WTC11 (cell line): Measurements from ENCODE around the gene STK39. TPM values are rescaled to one million over a fixed set of nuclear protein-coding genes. Genes with fewer than 3 reads are reported as not detected.

Source experiments
- ATAC-seq: fragments of 200-7000 bp; cut with Tn5 transposase; 2 replicates; pipeline ENCODE4 v1.10.0; 2021; ENCODE audit warnings: mild to moderate bottlenecking, moderate library complexity
- CTCF ChIA-PET: fragments of 300-600 bp; sonication (Branson Sonifier 250); formaldehyde crosslinking; loops from one replicate; lab custom pipeline; 2021; ENCODE audit warnings: antibody characterized with exemption; lab: Charles Lee
- POLR2A ChIA-PET: fragments of 350-600 bp; sonication (Branson Sonifier 250); formaldehyde crosslinking; loops from one replicate; lab custom pipeline; 2021; ENCODE audit warnings: antibody characterized with exemption; lab: Charles Lee
- DNase-seq: peaks from one replicate; pipeline ENCODE4 v3.0.0; 2021; ENCODE audit warnings: low spot score
- H3K27ac Mint-ChIP-seq: 2 replicates; pipeline ENCODE4 v1.8.0; 2021; ENCODE audit warnings: mixed read lengths
- H3K27me3 Mint-ChIP-seq: 2 replicates; pipeline ENCODE4 v1.8.0; 2021; ENCODE audit warnings: low read depth, mild to moderate bottlenecking, moderate library complexity, mixed read lengths
- H3K36me3 Mint-ChIP-seq: 2 replicates; pipeline ENCODE4 v1.8.0; 2021; ENCODE audit warnings: mixed read lengths
- H3K4me1 Mint-ChIP-seq: 2 replicates; pipeline ENCODE4 v1.8.0; 2022; ENCODE audit warnings: mixed read lengths
- H3K4me3 Mint-ChIP-seq: 2 replicates; pipeline ENCODE4 v1.8.0; 2021; ENCODE audit warnings: mild to moderate bottlenecking, moderate library complexity, mixed read lengths
- H3K9me3 Mint-ChIP-seq: 2 replicates; pipeline ENCODE4 v1.8.0; 2021; ENCODE audit warnings: mixed read lengths
- EMX1 ChIP-seq: fragments of 250-450 bp; sonication (Bioruptor Pico); IDR thresholded peaks from 2 replicates; pipeline ENCODE4 v1.8.0; 2021; ENCODE audit warnings: mild to moderate bottlenecking
- ETV6 ChIP-seq: sonication (generic); formaldehyde crosslinking; IDR thresholded peaks from 2 replicates; pipeline ENCODE4 v1.8.1; 2022; ENCODE audit warnings: mild to moderate bottlenecking, missing genetic modification reagents
- FOXP4 ChIP-seq: sonication (generic); formaldehyde crosslinking; IDR thresholded peaks from 2 replicates; pipeline ENCODE4 v1.8.0; 2022; ENCODE audit warnings: mild to moderate bottlenecking, missing genetic modification reagents
- GRHL2 ChIP-seq: fragments of 250-450 bp; sonication (Bioruptor Pico); IDR thresholded peaks from 2 replicates; pipeline ENCODE4 v1.8.0; 2022; ENCODE audit warnings: mild to moderate bottlenecking, moderate library complexity; ENCODE audit not compliant: insufficient replicate concordance, severe bottlenecking
- IRF2 ChIP-seq: sonication (generic); formaldehyde crosslinking; IDR thresholded peaks from 2 replicates; pipeline ENCODE4 v1.8.0; 2022; ENCODE audit warnings: low read depth, missing genetic modification reagents, borderline replicate concordance
- NFE2L1 ChIP-seq: sonication (generic); formaldehyde crosslinking; IDR thresholded peaks from 2 replicates; pipeline ENCODE4 v1.8.1; 2023; ENCODE audit warnings: missing genetic modification reagents
- NFYB ChIP-seq: sonication (generic); formaldehyde crosslinking; conservative IDR thresholded peaks from 2 replicates; pipeline ENCODE4 v1.8.0; 2022; ENCODE audit warnings: low read depth, missing genetic modification reagents
- PRDM15 ChIP-seq: sonication (generic); formaldehyde crosslinking; IDR thresholded peaks from 2 replicates; pipeline ENCODE4 v1.8.0; 2022; ENCODE audit warnings: missing genetic modification reagents
- PRRX2 ChIP-seq: fragments of 250-450 bp; sonication (Bioruptor Pico); IDR thresholded peaks from 2 replicates; pipeline ENCODE4 v1.8.0; 2021; ENCODE audit warnings: mild to moderate bottlenecking
- SMAD4 ChIP-seq: sonication (generic); formaldehyde crosslinking; IDR thresholded peaks from 2 replicates; pipeline ENCODE4 v1.8.0; 2022; ENCODE audit warnings: mild to moderate bottlenecking, missing genetic modification reagents
- SOX15 ChIP-seq: fragments of 250-450 bp; sonication (Bioruptor Pico); IDR thresholded peaks from 2 replicates; pipeline ENCODE4 v1.9.0; 2021; ENCODE audit warnings: mild to moderate bottlenecking
- SP1 ChIP-seq: sonication (generic); formaldehyde crosslinking; conservative IDR thresholded peaks from 2 replicates; pipeline ENCODE4 v1.8.1; 2022; ENCODE audit warnings: missing genetic modification reagents
- ZNF121 ChIP-seq: sonication (generic); formaldehyde crosslinking; IDR thresholded peaks from 2 replicates; pipeline ENCODE4 v1.8.0; 2023; ENCODE audit warnings: missing genetic modification reagents
- ZNF423 ChIP-seq: fragments of 250-450 bp; sonication (Bioruptor Pico); IDR thresholded peaks from 2 replicates; pipeline ENCODE4 v2.1.2; 2022; ENCODE audit warnings: mild to moderate bottlenecking, moderate library complexity
- ZSCAN18 ChIP-seq: fragments of 250-450 bp; sonication (Bioruptor Pico); IDR thresholded peaks from 2 replicates; pipeline ENCODE4 v2.1.2; 2022; ENCODE audit warnings: mild to moderate bottlenecking, moderate library complexity
- total RNA-seq: library from RNA; stranded (reverse); gene quantifications from 3 replicates; pipeline ENCODE4 v1.2.3, GENCODE V29; 2021
- TF ChIP-seq, protein P1 (sequence below): sonication (generic); formaldehyde crosslinking; IDR thresholded peaks from 2 replicates; pipeline ENCODE4 v1.8.1; 2023; ENCODE audit warnings: mild to moderate bottlenecking, missing genetic modification reagents
- TF ChIP-seq, protein P2 (sequence below): sonication (generic); formaldehyde crosslinking; IDR thresholded peaks from 2 replicates; pipeline ENCODE4 v1.8.1; 2023; ENCODE audit warnings: mild to moderate bottlenecking, missing genetic modification reagents, moderate library complexity
- TF ChIP-seq, protein P3 (sequence below): sonication (generic); formaldehyde crosslinking; IDR thresholded peaks from 2 replicates; pipeline ENCODE4 v1.8.1; 2022; ENCODE audit warnings: mild to moderate bottlenecking, missing genetic modification reagents, moderate library complexity, borderline replicate concordance
- TF ChIP-seq, protein P4 (sequence below): sonication (generic); formaldehyde crosslinking; IDR thresholded peaks from 2 replicates; pipeline ENCODE4 v1.8.1; 2023; ENCODE audit warnings: mild to moderate bottlenecking, moderate library complexity, missing genetic modification reagents
- TF ChIP-seq, protein P5 (sequence below): sonication (generic); formaldehyde crosslinking; IDR thresholded peaks from 2 replicates; pipeline ENCODE4 v1.8.1; 2023; ENCODE audit warnings: mild to moderate bottlenecking, missing genetic modification reagents

The STK39 gene
- total RNA-seq, 1 experiment from 2014 or later: 20.5 TPM

- TF ChIP-seq, protein P1, sequence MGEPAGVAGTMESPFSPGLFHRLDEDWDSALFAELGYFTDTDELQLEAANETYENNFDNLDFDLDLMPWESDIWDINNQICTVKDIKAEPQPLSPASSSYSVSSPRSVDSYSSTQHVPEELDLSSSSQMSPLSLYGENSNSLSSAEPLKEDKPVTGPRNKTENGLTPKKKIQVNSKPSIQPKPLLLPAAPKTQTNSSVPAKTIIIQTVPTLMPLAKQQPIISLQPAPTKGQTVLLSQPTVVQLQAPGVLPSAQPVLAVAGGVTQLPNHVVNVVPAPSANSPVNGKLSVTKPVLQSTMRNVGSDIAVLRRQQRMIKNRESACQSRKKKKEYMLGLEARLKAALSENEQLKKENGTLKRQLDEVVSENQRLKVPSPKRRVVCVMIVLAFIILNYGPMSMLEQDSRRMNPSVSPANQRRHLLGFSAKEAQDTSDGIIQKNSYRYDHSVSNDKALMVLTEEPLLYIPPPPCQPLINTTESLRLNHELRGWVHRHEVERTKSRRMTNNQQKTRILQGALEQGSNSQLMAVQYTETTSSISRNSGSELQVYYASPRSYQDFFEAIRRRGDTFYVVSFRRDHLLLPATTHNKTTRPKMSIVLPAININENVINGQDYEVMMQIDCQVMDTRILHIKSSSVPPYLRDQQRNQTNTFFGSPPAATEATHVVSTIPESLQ (CRISPR knock-in tag): no peak
- TF ChIP-seq, protein P2, sequence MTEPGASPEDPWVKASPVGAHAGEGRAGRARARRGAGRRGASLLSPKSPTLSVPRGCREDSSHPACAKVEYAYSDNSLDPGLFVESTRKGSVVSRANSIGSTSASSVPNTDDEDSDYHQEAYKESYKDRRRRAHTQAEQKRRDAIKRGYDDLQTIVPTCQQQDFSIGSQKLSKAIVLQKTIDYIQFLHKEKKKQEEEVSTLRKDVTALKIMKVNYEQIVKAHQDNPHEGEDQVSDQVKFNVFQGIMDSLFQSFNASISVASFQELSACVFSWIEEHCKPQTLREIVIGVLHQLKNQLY (CRISPR knock-in tag): no peak
- TF ChIP-seq ZNF423 (CRISPR knock-in tag): no peak
- TF ChIP-seq EMX1: no peak
- no peak for TF ChIP-seq SMAD4 (CRISPR knock-in tag)
- no peak for TF ChIP-seq NFYB (CRISPR knock-in tag)
- TF ChIP-seq PRRX2 (CRISPR knock-in tag): no peak
- TF ChIP-seq SOX15 (CRISPR knock-in tag): no peak
- TF ChIP-seq IRF2 (CRISPR knock-in tag): no peak
- no peak for TF ChIP-seq ETV6 (CRISPR knock-in tag)
- no peak for TF ChIP-seq FOXP4 (CRISPR knock-in tag)
- no peak for TF ChIP-seq PRDM15 (CRISPR knock-in tag)
- TF ChIP-seq, protein P3, sequence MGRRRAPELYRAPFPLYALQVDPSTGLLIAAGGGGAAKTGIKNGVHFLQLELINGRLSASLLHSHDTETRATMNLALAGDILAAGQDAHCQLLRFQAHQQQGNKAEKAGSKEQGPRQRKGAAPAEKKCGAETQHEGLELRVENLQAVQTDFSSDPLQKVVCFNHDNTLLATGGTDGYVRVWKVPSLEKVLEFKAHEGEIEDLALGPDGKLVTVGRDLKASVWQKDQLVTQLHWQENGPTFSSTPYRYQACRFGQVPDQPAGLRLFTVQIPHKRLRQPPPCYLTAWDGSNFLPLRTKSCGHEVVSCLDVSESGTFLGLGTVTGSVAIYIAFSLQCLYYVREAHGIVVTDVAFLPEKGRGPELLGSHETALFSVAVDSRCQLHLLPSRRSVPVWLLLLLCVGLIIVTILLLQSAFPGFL (CRISPR knock-in tag): no peak
Measured at GRCh38 chr2:168155680-168156079, 91.7 kb downstream of the STK39 start (continued).

DNA sequence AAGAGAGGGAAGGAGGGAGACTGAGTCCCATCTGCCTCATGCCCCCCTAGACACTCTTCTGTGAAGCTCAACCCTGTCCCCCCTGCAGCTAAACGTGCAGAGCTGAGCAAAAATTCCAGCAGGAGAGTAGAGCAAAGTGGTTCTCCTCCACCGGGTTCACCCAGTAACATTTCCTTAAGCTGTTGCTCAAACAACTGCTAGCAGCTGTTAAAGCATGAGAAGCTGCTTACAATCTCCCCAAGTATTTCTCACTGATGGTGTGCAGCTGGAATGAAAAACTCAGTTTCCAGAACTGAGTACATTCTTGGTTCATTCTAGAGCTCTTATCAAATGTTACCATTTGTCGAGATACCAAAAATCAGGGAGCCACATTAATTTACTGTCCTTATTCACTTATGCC, 92.3 kb downstream of the STK39 start:
- Mint-ChIP-seq H3K4me1 (peaks cover 2% of the 10 kb centered on the region; the same call in 1 of the 2 replicates), H3K27me3 (no peaks in the 10 kb centered on the region), H3K4me3 (no peak overlapping the region), H3K27ac (no peak overlapping the region), H3K36me3 (no peaks in the 10 kb centered on the region), H3K9me3 (no peaks in the 10 kb centered on the region)
- ChIA-PET POLR2A (no interaction called here), CTCF (no interaction called here)
- DNase-seq (no peak), ATAC-seq (no peak)
- TF ChIP-seq, protein P4, sequence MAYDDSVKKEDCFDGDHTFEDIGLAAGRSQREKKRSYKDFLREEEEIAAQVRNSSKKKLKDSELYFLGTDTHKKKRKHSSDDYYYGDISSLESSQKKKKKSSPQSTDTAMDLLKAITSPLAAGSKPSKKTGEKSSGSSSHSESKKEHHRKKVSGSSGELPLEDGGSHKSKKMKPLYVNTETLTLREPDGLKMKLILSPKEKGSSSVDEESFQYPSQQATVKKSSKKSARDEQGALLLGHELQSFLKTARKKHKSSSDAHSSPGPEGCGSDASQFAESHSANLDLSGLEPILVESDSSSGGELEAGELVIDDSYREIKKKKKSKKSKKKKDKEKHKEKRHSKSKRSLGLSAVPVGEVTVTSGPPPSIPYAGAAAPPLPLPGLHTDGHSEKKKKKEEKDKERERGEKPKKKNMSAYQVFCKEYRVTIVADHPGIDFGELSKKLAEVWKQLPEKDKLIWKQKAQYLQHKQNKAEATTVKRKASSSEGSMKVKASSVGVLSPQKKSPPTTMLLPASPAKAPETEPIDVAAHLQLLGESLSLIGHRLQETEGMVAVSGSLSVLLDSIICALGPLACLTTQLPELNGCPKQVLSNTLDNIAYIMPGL (CRISPR knock-in tag): no peak
- no peak for TF ChIP-seq NFE2L1 (CRISPR knock-in tag)
- TF ChIP-seq, protein P5, sequence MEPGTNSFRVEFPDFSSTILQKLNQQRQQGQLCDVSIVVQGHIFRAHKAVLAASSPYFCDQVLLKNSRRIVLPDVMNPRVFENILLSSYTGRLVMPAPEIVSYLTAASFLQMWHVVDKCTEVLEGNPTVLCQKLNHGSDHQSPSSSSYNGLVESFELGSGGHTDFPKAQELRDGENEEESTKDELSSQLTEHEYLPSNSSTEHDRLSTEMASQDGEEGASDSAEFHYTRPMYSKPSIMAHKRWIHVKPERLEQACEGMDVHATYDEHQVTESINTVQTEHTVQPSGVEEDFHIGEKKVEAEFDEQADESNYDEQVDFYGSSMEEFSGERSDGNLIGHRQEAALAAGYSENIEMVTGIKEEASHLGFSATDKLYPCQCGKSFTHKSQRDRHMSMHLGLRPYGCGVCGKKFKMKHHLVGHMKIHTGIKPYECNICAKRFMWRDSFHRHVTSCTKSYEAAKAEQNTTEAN: no peak
- no peak for TF ChIP-seq ZSCAN18 (CRISPR knock-in tag)
- no peak for TF ChIP-seq SP1 (CRISPR knock-in tag)
- no peak for TF ChIP-seq GRHL2
- TF ChIP-seq ZNF121 (CRISPR knock-in tag): no peak
